GM18517 (cell line): Measurements from ENCODE around the gene CDH23.

Source experiments
- ATAC-seq: cut with Tn5 transposase; IDR thresholded peaks from one replicate; pipeline ENCODE4 v1.9.1; 2021; ENCODE audit warnings: mild to moderate bottlenecking, moderate library complexity; ENCODE audit not compliant: unreplicated experiment

The CDH23 gene

GRCh38 chr10:71437537-71438092 is 40.9 kb downstream of the CDH23 start:
- ATAC-seq, result no peak

- no peak for ATAC-seq
Measured at GRCh38 chr10:71438761-71439160, 42.0 kb downstream of the CDH23 start.

GRCh38 chr10:71439670-71440425 is 43.1 kb downstream of the CDH23 start:
- no peak for ATAC-seq

GRCh38 chr10:71440506-71441035 is 43.9 kb downstream of the CDH23 start:
- ATAC-seq, result no peak

- no peak for ATAC-seq
Measured at GRCh38 chr10:71442000-71442399, 45.3 kb downstream of the CDH23 start.

- no peak for ATAC-seq
Measured at GRCh38 chr10:71442859-71443570, 46.3 kb downstream of the CDH23 start.

GRCh38 chr10:71443676-71444075 is 47.0 kb downstream of the CDH23 start:
- no peak for ATAC-seq

- no peak for ATAC-seq
Measured at GRCh38 chr10:71444284-71445054, 47.7 kb downstream of the CDH23 start.

GRCh38 chr10:71447676-71448075 is 51.0 kb downstream of the CDH23 start:
- ATAC-seq, result no peak

- no peak for ATAC-seq
Measured at GRCh38 chr10:71448146-71448545, 51.4 kb downstream of the CDH23 start.

- ATAC-seq, result no peak
Measured at GRCh38 chr10:71449026-71449425, 52.3 kb downstream of the CDH23 start.

GRCh38 chr10:71451754-71452153 is 55.0 kb downstream of the CDH23 start:
- ATAC-seq, result no peak

- ATAC-seq, result no peak
Measured at GRCh38 chr10:71453186-71453585, 56.5 kb downstream of the CDH23 start.

- ATAC-seq, result no peak
Measured at GRCh38 chr10:71454347-71454746, 57.6 kb downstream of the CDH23 start.

- no peak for ATAC-seq
Measured at GRCh38 chr10:71455035-71455434, 58.3 kb downstream of the CDH23 start.

GRCh38 chr10:71456631-71457030 is 59.9 kb downstream of the CDH23 start:
- no peak for ATAC-seq

- ATAC-seq, result no peak
Measured at GRCh38 chr10:71457908-71458307, 61.2 kb downstream of the CDH23 start.

- no peak for ATAC-seq
Measured at GRCh38 chr10:71458387-71458786, 61.7 kb downstream of the CDH23 start.

- no peak for ATAC-seq
Measured at GRCh38 chr10:71459513-71459912, 62.8 kb downstream of the CDH23 start.

GRCh38 chr10:71460615-71461014 is 63.9 kb downstream of the CDH23 start:
- no peak for ATAC-seq

- ATAC-seq, result no peak
Measured at GRCh38 chr10:71461457-71461856, 64.7 kb downstream of the CDH23 start.
